GM18951 (cell line): ENCODE measurements around the gene HDAC5.
"Not testable (repeated sequence)": the region's sequence is repeated elsewhere in the genome, so short reads cannot be mapped to it uniquely, and the experiment has no call there.

Source experiments
- POLR2A ChIP-seq: IDR thresholded peaks from 4 replicates; pipeline ENCODE4 v1.6.1; 2011; ENCODE audit warnings: mild to moderate bottlenecking; ENCODE audit not compliant: insufficient read length, insufficient read depth; ENCODE audit errors: extremely low read depth
- in situ Hi-C: fragments of 300-500 bp; cut with MboI; formaldehyde crosslinking; loops from one replicate; pipeline ENCODE4 v1.12.0; 2022; ENCODE audit warnings: low sequenced_read_pairs, mixed read lengths, inconsistent platforms; ENCODE audit not compliant: unreplicated experiment

Gene HDAC5

GRCh38 chr17:44122816-44123355, 555 bp downstream of the HDAC5 start:
- in situ Hi-C loops, result no loop called here
- TF ChIP-seq POLR2A, result no peak

- TF ChIP-seq POLR2A, result no peak
- in situ Hi-C loops, result no loop called here
Measured at GRCh38 chr17:44121997-44122815, 1.2 kb downstream of the HDAC5 start.

- no peak for TF ChIP-seq POLR2A
- in situ Hi-C loops, result no loop called here
Measured at GRCh38 chr17:44120851-44121605, 2.4 kb downstream of the HDAC5 start.

GRCh38 chr17:44120281-44120680, 3.2 kb downstream of the HDAC5 start:
- in situ Hi-C loops, result not testable (repeated sequence)

- in situ Hi-C loops, result no loop called here
Measured at GRCh38 chr17:44119798-44120197, 3.6 kb downstream of the HDAC5 start.

GRCh38 chr17:44119062-44119461, 4.4 kb downstream of the HDAC5 start:
- in situ Hi-C loops, result no loop called here
- TF ChIP-seq POLR2A, result no peak

More at GRCh38 chr17:44119798-44120197, 3.6 kb downstream of the HDAC5 start:
- TF ChIP-seq POLR2A, result no peak

GRCh38 chr17:44118427-44119050, 4.9 kb downstream of the HDAC5 start:
- in situ Hi-C loops, result no loop called here
- TF ChIP-seq POLR2A, result no peak

GRCh38 chr17:44117351-44117750, 6.1 kb downstream of the HDAC5 start:
- in situ Hi-C loops, result no loop called here

GRCh38 chr17:44115585-44116415, 7.6 kb downstream of the HDAC5 start:
- TF ChIP-seq POLR2A, result no peak
- in situ Hi-C loops, result no loop called here

More at GRCh38 chr17:44117351-44117750, 6.1 kb downstream of the HDAC5 start:
- no peak for TF ChIP-seq POLR2A

GRCh38 chr17:44113868-44114840, 9.3 kb downstream of the HDAC5 start:
- no peak for TF ChIP-seq POLR2A

GRCh38 chr17:44113382-44113781, 10.1 kb downstream of the HDAC5 start:
- in situ Hi-C loops, result no loop called here
- no peak for TF ChIP-seq POLR2A

More at GRCh38 chr17:44113868-44114840, 9.3 kb downstream of the HDAC5 start:
- in situ Hi-C loops, result no loop called here
